Measurements from ENCODE around the gene DDX43. TPM values are rescaled to one million over a fixed set of nuclear protein-coding genes. Genes with fewer than 3 reads are reported as not detected.

The DDX43 gene
- total RNA-seq, 1 experiment from 2014 or later = 0.68 TPM

DNA sequence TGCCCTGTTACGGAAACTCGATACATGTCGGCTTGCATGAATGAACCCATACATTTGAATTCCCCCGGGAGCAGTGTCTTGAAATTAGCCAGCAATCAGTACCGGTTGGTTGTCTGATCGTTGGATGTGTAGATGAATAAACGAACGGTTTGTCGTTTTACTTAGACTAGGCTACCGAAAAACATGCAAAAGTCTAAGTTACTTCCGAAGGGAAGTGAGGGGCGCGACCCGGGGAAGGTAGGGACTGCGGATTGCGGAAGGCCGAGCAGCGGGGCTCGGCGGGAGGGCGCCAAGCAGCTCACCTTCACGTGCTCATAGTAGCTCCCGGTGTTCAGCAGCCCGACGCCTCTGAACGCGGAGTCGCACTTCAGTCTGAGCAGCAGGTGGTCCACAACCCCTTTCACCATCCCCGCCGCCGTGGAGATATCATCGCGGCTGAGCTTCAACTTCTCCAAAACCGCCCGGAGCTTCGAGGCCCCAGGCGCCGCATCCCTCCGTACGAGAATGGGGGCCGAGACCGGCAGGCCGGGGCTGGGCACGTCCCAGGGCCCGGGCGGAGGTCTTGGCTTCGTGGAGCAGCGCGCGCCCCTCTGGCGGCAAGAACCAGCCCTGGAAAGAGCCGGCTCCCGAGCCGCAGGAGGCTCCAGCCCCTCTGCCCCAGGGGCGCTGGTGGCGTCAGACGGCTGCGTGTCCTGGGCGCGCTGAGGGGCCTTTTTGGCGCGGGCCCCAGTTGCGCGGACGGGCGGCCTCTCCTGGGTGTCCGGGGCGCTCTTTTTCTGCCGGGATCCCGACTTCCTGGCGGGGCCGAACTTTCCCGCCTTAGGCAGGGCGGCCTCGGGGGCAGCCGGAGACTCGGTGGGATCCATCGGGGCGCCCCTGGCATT, 56.8 kb downstream of the DDX43 start (continued):
- TF ChIP-seq TCF7 (CRISPR knock-in tag; IDR thresholded peaks at IDR 0.05; ENCODE audit: low read depth) (no peak), SMAD3 (CRISPR knock-in tag; IDR thresholded peaks at IDR 0.05; ENCODE audit: borderline replicate concordance) (peak; percentile 90; the same call in 1 of the 2 replicates), NR2C2 (CRISPR knock-in tag; IDR thresholded peaks at IDR 0.05) (no peak), ZNF138 (CRISPR knock-in tag; conservative IDR thresholded peaks at IDR 0.05) (peak; percentile 93), HMGA2 (CRISPR knock-in tag; IDR thresholded peaks at IDR 0.05) (no peak), ZNF317 (CRISPR knock-in tag; IDR thresholded peaks at IDR 0.05; ENCODE audit: borderline replicate concordance, low read depth) (0 out of 2 replicates have a peak, but pooled peaks have one; percentile 42), ATF1 (CRISPR knock-in tag; IDR thresholded peaks at IDR 0.05) (peak; percentile 45; the same call in 1 of the 2 replicates), TEAD1 (CRISPR knock-in tag; IDR thresholded peaks at IDR 0.05) (peak; percentile 96), ZNF219 (CRISPR knock-in tag; IDR thresholded peaks at IDR 0.05; ENCODE audit: borderline replicate concordance) (peak; percentile 5; the same call in 1 of the 2 replicates), NFE2L1 (CRISPR knock-in tag; IDR thresholded peaks at IDR 0.05) (peak; percentile 92; the same call in 1 of the 2 replicates), CBFB (CRISPR knock-in tag; IDR thresholded peaks at IDR 0.05; ENCODE audit: low read depth) (no peak; the same call in 1 of the 2 replicates), MXD4 (CRISPR knock-in tag; IDR thresholded peaks at IDR 0.05; ENCODE audit: borderline replicate concordance) (no peak), GRHL2 (CRISPR knock-in tag; IDR thresholded peaks at IDR 0.05; ENCODE audit: insufficient replicate concordance, severe bottlenecking) (no peak), TP53 (CRISPR knock-in tag; IDR thresholded peaks at IDR 0.05) (peak; percentile 96), SOX15 (CRISPR knock-in tag; IDR thresholded peaks at IDR 0.05) (no peak)
- TF ChIP-seq, protein P1, sequence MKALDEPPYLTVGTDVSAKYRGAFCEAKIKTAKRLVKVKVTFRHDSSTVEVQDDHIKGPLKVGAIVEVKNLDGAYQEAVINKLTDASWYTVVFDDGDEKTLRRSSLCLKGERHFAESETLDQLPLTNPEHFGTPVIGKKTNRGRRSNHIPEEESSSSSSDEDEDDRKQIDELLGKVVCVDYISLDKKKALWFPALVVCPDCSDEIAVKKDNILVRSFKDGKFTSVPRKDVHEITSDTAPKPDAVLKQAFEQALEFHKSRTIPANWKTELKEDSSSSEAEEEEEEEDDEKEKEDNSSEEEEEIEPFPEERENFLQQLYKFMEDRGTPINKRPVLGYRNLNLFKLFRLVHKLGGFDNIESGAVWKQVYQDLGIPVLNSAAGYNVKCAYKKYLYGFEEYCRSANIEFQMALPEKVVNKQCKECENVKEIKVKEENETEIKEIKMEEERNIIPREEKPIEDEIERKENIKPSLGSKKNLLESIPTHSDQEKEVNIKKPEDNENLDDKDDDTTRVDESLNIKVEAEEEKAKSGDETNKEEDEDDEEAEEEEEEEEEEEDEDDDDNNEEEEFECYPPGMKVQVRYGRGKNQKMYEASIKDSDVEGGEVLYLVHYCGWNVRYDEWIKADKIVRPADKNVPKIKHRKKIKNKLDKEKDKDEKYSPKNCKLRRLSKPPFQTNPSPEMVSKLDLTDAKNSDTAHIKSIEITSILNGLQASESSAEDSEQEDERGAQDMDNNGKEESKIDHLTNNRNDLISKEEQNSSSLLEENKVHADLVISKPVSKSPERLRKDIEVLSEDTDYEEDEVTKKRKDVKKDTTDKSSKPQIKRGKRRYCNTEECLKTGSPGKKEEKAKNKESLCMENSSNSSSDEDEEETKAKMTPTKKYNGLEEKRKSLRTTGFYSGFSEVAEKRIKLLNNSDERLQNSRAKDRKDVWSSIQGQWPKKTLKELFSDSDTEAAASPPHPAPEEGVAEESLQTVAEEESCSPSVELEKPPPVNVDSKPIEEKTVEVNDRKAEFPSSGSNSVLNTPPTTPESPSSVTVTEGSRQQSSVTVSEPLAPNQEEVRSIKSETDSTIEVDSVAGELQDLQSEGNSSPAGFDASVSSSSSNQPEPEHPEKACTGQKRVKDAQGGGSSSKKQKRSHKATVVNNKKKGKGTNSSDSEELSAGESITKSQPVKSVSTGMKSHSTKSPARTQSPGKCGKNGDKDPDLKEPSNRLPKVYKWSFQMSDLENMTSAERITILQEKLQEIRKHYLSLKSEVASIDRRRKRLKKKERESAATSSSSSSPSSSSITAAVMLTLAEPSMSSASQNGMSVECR (CRISPR knock-in tag; IDR thresholded peaks at IDR 0.05; ENCODE audit: borderline replicate concordance) = peak; percentile 82; the same call in 1 of the 2 replicates
- TF ChIP-seq, protein P2, sequence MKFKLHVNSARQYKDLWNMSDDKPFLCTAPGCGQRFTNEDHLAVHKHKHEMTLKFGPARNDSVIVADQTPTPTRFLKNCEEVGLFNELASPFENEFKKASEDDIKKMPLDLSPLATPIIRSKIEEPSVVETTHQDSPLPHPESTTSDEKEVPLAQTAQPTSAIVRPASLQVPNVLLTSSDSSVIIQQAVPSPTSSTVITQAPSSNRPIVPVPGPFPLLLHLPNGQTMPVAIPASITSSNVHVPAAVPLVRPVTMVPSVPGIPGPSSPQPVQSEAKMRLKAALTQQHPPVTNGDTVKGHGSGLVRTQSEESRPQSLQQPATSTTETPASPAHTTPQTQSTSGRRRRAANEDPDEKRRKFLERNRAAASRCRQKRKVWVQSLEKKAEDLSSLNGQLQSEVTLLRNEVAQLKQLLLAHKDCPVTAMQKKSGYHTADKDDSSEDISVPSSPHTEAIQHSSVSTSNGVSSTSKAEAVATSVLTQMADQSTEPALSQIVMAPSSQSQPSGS (CRISPR knock-in tag; IDR thresholded peaks at IDR 0.05; ENCODE audit: borderline replicate concordance, low read depth) = 0 out of 2 replicates have a peak, but pooled peaks have one; percentile 8
- TF ChIP-seq, protein P3, sequence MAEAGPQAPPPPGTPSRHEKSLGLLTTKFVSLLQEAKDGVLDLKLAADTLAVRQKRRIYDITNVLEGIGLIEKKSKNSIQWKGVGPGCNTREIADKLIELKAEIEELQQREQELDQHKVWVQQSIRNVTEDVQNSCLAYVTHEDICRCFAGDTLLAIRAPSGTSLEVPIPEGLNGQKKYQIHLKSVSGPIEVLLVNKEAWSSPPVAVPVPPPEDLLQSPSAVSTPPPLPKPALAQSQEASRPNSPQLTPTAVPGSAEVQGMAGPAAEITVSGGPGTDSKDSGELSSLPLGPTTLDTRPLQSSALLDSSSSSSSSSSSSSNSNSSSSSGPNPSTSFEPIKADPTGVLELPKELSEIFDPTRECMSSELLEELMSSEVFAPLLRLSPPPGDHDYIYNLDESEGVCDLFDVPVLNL (CRISPR knock-in tag; IDR thresholded peaks at IDR 0.05; ENCODE audit: borderline replicate concordance, low read depth) = peak; percentile 46; the same call in 1 of the 2 replicates
- TF ChIP-seq, protein P4, sequence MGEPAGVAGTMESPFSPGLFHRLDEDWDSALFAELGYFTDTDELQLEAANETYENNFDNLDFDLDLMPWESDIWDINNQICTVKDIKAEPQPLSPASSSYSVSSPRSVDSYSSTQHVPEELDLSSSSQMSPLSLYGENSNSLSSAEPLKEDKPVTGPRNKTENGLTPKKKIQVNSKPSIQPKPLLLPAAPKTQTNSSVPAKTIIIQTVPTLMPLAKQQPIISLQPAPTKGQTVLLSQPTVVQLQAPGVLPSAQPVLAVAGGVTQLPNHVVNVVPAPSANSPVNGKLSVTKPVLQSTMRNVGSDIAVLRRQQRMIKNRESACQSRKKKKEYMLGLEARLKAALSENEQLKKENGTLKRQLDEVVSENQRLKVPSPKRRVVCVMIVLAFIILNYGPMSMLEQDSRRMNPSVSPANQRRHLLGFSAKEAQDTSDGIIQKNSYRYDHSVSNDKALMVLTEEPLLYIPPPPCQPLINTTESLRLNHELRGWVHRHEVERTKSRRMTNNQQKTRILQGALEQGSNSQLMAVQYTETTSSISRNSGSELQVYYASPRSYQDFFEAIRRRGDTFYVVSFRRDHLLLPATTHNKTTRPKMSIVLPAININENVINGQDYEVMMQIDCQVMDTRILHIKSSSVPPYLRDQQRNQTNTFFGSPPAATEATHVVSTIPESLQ (CRISPR knock-in tag; IDR thresholded peaks at IDR 0.05) = 0 out of 2 replicates have a peak, but pooled peaks have one; percentile 34
- TF ChIP-seq, protein P5, sequence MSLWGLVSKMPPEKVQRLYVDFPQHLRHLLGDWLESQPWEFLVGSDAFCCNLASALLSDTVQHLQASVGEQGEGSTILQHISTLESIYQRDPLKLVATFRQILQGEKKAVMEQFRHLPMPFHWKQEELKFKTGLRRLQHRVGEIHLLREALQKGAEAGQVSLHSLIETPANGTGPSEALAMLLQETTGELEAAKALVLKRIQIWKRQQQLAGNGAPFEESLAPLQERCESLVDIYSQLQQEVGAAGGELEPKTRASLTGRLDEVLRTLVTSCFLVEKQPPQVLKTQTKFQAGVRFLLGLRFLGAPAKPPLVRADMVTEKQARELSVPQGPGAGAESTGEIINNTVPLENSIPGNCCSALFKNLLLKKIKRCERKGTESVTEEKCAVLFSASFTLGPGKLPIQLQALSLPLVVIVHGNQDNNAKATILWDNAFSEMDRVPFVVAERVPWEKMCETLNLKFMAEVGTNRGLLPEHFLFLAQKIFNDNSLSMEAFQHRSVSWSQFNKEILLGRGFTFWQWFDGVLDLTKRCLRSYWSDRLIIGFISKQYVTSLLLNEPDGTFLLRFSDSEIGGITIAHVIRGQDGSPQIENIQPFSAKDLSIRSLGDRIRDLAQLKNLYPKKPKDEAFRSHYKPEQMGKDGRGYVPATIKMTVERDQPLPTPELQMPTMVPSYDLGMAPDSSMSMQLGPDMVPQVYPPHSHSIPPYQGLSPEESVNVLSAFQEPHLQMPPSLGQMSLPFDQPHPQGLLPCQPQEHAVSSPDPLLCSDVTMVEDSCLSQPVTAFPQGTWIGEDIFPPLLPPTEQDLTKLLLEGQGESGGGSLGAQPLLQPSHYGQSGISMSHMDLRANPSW (CRISPR knock-in tag; conservative IDR thresholded peaks at IDR 0.05; ENCODE audit: low read depth) = no peak
- TF ChIP-seq, protein P6, sequence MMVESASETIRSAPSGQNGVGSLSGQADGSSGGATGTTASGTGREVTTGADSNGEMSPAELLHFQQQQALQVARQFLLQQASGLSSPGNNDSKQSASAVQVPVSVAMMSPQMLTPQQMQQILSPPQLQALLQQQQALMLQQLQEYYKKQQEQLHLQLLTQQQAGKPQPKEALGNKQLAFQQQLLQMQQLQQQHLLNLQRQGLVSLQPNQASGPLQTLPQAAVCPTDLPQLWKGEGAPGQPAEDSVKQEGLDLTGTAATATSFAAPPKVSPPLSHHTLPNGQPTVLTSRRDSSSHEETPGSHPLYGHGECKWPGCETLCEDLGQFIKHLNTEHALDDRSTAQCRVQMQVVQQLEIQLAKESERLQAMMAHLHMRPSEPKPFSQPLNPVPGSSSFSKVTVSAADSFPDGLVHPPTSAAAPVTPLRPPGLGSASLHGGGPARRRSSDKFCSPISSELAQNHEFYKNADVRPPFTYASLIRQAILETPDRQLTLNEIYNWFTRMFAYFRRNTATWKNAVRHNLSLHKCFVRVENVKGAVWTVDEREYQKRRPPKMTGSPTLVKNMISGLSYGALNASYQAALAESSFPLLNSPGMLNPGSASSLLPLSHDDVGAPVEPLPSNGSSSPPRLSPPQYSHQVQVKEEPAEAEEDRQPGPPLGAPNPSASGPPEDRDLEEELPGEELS (CRISPR knock-in tag; IDR thresholded peaks at IDR 0.05) = peak; percentile 98
- TF ChIP-seq, protein P7, sequence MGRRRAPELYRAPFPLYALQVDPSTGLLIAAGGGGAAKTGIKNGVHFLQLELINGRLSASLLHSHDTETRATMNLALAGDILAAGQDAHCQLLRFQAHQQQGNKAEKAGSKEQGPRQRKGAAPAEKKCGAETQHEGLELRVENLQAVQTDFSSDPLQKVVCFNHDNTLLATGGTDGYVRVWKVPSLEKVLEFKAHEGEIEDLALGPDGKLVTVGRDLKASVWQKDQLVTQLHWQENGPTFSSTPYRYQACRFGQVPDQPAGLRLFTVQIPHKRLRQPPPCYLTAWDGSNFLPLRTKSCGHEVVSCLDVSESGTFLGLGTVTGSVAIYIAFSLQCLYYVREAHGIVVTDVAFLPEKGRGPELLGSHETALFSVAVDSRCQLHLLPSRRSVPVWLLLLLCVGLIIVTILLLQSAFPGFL (CRISPR knock-in tag; IDR thresholded peaks at IDR 0.05; ENCODE audit: borderline replicate concordance) = no peak

Measured in WTC11 (cell line).